Frontal cortex (tissue), 4 donors: ENCODE measurements around the gene TMPRSS6. TPM values are rescaled to one million over a fixed set of nuclear protein-coding genes. Genes with fewer than 3 reads are reported as not detected.

Experiments used
- DNase-seq, 2 donors: peaks; one replicate each; pipeline ENCODE4 v3.0.0; 2012; ENCODE audit warnings: low spot score in 2 of 2
- FAIRE-seq: peaks from 2 replicates; lab custom pipeline; 2012; peaks lifted over from hg19 to GRCh38; lab: Jason Lieb, UNC
- total RNA-seq: library from RNA; depleted of rRNA; stranded (reverse); fragments of >200 nt; gene quantifications from one replicate; pipeline ENCODE4 v1.2.3, GENCODE V29; 2014
- donor health status: control.
- donor health status: control.
- donor health status: control.

The TMPRSS6 gene
- total RNA-seq, 1 donor from 2014 or later: not detected

DNA sequence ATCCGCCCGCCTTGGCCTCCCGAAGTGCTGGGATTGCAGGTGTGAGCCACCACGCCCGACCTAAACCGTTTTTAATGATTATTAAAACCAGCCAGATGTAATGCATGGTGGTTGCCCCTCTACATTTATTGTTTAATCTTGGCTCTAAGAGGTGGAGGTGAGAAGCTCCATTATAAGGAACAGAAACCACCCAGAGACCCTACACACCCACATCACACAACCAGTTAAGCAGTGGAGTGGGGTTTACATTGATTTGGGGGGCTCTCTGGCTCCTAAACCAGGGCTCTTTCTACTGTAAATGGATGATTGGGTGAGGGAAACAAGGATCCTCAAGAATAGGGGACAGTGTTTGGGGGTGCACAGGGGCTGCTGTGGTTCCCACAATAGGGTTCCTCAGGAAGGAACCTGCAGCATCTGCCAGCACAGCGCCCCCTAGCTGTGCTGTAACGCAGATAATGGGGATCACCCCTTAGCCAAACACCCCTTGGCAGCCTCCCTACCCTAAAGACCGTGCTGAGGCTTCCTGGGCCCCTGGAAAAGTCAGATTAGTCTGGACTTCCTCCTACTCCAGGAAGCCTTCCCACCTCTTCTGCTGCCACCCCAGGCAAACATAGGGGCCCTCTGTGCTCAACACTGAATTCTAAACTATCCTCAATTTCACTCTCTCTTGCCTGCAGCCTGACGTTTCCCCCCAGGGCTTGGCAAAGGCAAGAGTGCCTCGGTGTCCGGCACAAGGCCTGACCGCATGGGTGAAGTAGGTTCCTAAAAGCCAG lies 87.6 kb downstream of the TMPRSS6 start:
- FAIRE-seq: no peak

DNA sequence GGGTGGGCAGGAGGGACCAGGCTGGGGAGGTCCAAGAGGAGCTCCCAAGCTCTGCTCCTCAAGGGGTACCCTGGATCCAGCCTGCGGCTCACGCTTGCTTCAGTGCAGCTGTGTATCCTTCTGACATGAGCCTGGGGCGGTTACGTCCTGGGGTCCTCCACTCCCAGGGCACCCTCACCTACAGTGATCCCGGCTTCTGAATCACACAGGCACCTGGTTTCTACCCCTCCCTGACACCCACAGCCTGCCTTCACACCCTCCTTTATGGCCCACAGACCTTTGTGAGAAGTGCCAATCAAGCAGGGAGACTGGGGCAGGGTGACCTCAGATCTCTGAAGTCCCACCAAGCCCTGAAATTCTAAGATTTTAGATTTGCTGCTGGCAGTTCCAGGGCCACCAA lies 88.5 kb downstream of the TMPRSS6 start:
- DNase-seq: no peak
- no peak for FAIRE-seq

More for the DNA sequence above, 87.6 kb downstream of the TMPRSS6 start:
- peak; percentile 61 to 63 for DNase-seq

DNA sequence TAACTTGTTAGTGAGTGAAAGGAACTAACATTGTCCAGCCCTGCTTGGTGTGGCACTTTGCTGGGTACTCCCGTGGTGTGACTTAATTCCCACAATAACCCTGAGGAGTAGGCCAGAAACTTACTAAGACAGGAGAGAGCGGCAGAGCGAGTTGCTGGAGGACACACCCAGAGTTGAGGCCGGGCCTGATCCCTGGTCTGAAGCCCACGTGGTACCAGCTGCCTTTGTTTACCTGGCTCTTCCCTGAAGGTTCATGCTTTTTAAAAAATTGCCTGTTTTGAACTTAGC lies 89.4 kb downstream of the TMPRSS6 start:
- FAIRE-seq: no peak
- DNase-seq: no peak

DNA sequence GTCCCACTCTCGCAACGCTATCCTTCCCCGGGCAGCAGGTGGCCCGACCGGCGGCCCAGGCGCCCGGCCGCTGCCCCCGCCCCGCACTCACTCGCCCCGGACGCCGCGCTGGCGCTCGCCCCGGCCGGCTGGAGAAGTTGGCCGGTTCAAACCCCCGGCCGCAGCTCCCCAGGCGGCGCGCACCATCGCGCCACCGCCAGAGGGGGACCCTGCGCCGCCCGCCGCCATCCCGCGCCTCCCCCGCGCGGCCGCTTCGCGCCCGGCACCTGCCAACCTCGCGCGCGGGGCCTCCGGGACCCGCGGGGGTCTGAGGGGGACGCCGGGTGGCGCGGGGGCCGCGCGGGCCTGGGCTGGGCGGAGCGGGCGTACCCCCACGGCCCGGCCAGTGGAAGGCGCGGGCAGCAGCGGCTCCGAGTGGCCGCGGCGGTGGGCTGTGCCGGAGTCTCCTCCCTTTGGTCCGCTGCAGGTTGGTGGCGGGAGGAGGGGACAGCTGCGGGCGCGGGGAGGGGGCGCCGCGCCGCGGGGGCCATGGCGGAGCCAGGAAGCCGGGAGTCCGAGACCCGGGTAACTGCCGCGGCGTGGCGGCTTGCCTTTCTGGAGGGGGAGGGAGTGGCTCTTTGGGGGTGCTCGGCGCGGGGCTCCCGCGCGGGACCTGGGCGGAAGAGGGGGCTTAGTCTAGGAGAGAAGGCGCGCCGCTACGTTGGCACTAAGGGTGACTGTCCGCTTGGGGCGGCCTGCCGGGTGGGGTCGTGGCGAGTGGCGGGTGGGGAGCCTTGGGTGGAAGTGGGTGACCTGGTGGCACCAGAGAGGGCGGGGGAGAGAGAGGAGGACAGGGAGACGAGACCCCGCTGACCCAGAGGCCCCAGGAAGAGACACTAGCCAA lies 90.0 kb downstream of the TMPRSS6 start, which contains the start of the genes MPST and TST:
MPST (plus strand) TSS at position 434 of the 883 bp plus-strand sequence; CDS start at position 529, 95 bp downstream.
TST (minus strand) TSS at position 139 of the 883 bp plus-strand sequence. CDS start 715 bp downstream, outside the sequence.
- FAIRE-seq (no peak), DNase-seq (peak; percentile 89 to 93)

DNA sequence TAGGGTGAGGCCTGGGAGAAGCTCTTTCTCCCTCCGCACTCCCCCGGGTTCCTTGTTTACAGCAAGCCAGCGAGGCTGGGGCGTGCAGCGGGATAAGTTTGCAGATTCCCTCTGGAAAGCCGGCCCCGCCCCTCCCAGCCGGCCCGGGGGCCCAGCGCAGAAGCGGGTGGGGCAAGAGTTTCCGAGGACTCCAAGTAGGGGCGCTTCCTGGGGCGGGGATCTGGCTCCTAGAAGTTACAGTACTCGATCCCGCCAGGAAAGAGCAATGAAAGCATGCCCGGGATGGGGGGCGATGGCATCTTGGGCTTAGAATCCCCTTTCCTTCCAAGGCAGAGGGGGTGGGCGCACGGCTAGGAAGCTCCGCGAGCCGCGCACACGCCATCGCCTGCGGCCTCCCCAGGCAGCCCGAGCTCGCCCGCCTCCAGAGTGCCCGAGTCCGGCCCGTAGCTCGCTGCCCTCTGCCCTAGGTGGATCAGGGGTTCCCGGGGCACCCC lies 90.7 kb downstream of the TMPRSS6 start:
- peak in 1 of 2 donors; percentile 46 for DNase-seq
- FAIRE-seq: no peak

DNA sequence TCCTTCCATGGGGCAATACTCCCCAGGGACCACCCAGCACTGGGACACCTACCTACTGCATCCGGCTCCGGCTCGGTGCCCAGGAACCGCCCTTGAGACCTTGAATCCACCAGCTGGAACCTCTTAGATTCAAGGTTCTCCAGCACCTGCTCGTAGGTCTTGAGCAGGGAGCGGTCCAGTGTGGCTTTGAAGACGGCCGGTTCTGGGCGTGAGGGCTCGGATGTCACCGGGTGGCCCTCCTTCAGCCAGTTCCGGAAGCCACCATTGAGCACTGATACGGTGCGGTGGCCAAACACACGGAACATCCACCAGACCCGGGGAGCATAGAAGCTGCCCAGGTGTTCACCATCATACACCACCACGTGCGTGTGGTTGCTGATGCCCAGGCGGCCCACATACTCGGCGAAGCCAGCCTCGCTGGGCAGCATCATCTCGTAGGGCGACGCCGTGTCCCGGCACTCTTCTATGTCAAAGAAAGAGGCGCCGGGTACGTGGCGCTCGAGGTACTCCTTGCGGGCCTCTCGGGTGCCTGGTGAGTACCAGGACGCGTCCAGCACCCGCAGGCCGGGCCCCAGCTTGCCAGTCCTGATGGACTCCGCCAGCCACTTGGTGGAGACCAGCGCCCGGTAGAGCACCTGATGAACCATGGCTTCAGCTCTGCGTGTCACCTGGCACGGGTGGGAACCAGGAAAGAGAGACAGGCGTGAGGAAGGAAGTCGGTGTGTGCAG lies 91.3 kb downstream of the TMPRSS6 start:
- DNase-seq: no peak
- FAIRE-seq: no peak

DNA sequence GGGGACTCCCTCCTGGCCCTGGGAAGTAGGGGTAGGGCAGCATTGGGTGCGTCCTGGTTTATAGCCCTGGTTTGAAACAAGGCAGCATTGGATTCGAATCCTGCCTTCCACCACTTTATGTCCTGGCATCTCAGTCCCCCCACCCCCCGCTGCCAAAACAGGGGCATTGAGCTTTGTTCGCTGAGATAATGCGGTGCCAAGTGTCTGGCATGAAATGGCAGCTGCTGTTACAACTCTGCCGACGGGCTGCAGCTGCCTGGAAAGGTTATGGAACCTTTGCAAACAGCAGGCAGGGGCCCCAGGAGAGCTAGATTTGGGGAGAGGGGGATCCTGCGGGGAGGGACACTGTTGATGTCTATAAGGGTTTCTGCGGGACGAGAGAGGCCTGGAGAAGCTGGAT lies 92.2 kb downstream of the TMPRSS6 start:
- FAIRE-seq (no peak), DNase-seq (no peak)

DNA sequence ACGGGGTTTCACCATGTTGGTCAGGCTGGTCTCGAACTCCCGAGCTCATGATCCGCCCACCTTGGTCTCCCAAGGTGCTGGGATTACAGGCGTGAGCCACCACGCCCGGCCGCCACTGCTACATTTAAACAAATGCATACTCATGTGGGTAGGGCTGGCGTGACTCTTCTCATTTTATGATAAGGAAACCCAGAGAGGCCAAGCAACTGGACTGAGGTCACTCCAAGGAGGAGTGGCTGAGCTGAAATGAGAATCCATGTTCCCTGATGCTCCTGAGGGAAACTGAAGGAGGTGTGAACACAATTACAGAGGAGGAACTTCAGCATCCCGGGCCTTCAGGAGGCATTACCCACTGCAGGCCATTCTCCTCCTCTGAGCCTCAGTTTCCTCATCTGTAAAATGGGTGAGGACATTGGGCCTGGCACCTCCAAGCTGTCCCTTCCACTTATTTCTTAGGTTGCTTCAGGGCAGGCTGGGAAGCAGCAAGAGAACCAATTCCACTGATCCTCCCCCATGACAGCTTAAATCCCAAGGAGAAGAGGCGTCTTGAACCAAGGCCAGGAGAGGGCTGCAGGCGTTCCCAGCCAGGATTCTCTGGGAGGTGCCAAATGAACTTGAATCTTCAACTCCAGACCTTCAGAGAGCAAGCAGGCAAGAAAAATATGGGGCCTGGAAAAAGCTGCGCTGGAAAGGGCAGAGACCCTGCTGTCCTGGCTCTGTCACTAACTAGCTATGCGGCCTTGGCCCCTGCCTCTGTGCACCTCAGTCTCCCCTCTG lies 93.2 kb downstream of the TMPRSS6 start:
- DNase-seq: no peak
- no peak for FAIRE-seq

DNA sequence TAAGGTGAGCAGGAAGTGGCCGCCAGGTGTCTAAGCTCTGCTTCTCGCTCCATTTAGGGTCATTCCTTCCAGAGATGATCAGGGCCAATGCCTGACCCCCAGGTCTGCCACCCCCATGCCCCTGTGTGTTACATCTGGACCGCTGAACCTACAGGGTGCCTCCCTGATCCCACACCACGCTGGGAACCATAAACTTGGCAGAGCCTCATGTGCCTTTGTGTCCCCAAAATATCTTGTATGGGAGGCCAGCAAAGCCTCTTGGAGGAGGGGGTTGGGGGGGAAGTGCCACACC lies 94.0 kb downstream of the TMPRSS6 start:
- DNase-seq (no peak), FAIRE-seq (no peak)

Other genes with a start within 250 kb of the TMPRSS6 start
- 2.0 TPM for gene NCF4, start 248.7 kb downstream of the TMPRSS6 start, total RNA-seq
- 0.41 TPM for gene CSF2RB, start 196.1 kb downstream of the TMPRSS6 start, total RNA-seq
- 4.9 TPM for gene TST, start 90.3 kb downstream of the TMPRSS6 start, total RNA-seq
- gene MPST, start 90.0 kb downstream of the TMPRSS6 start, total RNA-seq: 22.0 TPM
- 35.1 TPM for gene KCTD17, start 58.0 kb downstream of the TMPRSS6 start, total RNA-seq
- gene IL2RB, start 40.2 kb upstream of the TMPRSS6 start, total RNA-seq: not detected
- gene C1QTNF6, start 78.5 kb upstream of the TMPRSS6 start, total RNA-seq: 3.7 TPM
- gene SSTR3, start 102.8 kb upstream of the TMPRSS6 start, total RNA-seq: 0.41 TPM
- under 0.01 TPM for gene RAC2, start 134.6 kb upstream of the TMPRSS6 start, total RNA-seq
- gene CYTH4, start 172.8 kb upstream of the TMPRSS6 start, total RNA-seq: 2.9 TPM